HG03432 (cell line): ENCODE results near the gene SASS6.
"Not testable (repeated sequence)": the region's sequence is repeated elsewhere in the genome, so short reads cannot be mapped to it uniquely, and the experiment has no call there.

Experiments used
- ATAC-seq: cut with Tn5 transposase; IDR thresholded peaks from one replicate; pipeline ENCODE4 v1.9.1; 2021; ENCODE audit warnings: mild to moderate bottlenecking, moderate library complexity; ENCODE audit not compliant: unreplicated experiment

SASS6 gene

DNA sequence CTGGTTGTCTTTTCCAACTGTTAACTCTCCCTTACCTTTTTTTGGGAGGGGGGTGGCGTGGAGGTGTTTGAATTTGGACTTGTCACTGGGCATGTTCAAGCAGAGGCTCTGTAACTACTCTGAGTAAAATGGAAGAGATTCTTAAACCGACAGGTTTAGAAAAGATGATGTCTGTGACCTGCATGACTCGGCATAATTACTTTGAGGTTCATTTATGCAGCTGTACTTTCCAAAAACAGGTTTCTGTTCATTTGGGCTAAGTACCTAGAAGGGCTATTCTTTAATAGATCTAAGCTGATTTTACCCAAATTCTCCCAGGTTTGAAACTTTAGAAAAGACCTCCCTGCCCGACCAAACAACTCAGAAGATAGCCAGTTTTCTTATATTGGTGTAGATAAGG, 82.6 kb downstream of the SASS6 start:
- ATAC-seq = no peak

GRCh38 chr1:100047235-100047708, 85.5 kb downstream of the SASS6 start:
- ATAC-seq = not testable (repeated sequence)

DNA sequence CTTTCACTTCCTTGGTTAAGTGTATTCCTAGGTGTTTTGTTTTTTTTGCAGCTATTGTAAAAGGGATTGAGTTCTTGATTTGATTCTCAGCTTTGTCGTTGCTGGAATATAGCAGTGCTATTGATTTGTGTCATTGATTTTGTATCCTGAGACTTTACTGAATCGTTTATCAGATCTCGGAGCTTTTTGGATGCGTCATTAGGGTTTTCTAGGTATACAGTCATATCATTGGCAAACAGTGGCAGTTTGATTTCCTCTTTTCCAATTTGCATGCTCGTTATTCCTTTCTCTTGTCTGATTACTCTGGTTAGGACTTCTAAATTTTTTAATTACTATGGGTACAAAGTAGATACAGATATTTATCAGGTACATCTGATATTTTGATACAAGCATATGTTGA, 87.5 kb downstream of the SASS6 start:
- no peak for ATAC-seq

DNA sequence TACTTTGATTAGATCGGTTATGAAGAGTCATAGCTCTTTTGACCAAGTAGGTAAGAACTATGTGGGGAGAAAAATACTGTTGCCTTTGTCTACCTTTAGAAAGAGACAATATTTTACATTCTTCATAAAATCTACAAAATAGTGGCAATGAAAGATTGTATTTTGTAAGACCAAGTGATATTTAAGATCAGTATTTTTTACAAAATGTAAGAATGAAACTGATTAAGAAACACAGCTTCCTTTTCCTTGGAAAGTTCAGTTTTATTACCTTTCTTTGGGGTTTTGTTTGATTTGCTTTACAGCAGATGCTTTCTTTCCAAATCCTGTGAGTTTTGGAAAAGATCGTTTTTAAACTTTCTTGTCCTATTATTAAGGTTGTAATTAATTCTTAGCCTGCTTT, 93.1 kb downstream of the SASS6 start:
- no peak for ATAC-seq

GRCh38 chr1:100038660-100039287, 94.0 kb downstream of the SASS6 start:
- peak; percentile 54 for ATAC-seq

DNA sequence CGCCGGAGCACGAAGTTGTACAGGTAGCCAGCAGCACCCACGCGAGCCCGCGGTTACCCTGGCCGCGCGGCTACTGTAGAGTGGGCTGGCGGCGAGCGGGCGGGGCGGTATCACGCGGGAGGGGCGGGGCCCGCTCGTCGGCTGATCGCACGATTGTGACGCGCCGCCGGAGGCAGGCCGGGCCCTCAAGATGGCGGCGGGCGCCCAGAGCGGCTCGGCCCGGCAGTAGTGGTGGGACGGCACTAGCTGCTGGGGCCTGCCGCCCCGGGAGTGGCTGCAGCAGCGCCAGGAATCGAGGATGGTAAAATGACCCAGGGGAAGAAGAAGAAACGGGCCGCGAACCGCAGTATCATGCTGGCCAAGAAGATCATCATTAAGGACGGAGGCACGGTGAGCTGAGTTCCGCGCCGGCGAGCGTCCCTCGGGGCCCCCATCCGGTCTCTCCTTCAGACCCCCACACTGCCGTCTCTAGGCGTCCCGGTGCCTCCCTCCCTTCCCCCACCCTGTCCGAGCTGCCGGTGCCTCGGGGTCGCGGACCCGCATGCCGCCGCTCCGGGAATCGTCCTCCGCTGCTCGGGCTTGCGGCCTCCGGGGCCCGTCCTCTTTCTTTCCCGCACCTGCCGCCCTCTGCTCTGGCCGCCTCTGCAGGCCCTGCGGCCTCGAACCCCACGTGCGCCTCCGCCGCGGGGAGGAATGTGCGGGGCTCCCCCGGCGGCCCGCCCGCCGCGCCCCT, 94.6 kb downstream of the SASS6 start:
- ATAC-seq = peak; percentile 89

- no peak for ATAC-seq
These were observed 95.1 kb downstream of the SASS6 start for GRCh38 chr1:100037656-100037926.

GRCh38 chr1:100036718-100037655, 95.7 kb downstream of the SASS6 start:
- peak; percentile 0 for ATAC-seq

DNA sequence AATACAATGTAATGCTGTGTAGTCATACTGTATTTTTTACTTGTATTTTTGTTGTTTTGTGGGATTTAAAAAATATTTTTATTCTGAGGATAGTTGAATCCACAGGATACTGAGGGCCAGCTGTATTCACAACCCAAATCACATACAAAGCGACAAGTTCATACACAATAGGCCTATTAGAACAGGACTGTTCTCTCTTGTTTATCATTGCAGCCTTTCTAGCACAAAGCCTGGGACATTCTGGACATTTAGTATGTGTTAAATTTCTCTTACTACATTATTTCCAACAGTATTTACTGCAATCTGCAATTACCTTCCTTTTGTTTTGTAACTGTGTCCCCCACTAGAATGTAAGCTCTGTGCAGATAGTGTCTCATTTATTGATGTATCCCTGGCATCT, 97.5 kb downstream of the SASS6 start:
- no peak for ATAC-seq

GRCh38 chr1:100034470-100034869, 98.3 kb downstream of the SASS6 start:
- no peak for ATAC-seq
